K562 (cell line): ENCODE data around the gene PPHLN1. TPM values are rescaled to one million over a fixed set of nuclear protein-coding genes. Genes with fewer than 3 reads are reported as not detected.

ENCODE experiments used
- ADNP ChIP-seq: fragments of 200-800 bp; sonication (Bioruptor generic); IDR thresholded peaks from 2 replicates; pipeline ENCODE4 v1.6.1; 2016; ENCODE audit warnings: missing genetic modification characterization, missing compliant biosample characterization
- BCL6 ChIP-seq: fragments of 250-450 bp; sonication (Bioruptor Pico); IDR thresholded peaks from 2 replicates; pipeline ENCODE4 v1.4.0; 2020
- ELF2 ChIP-seq: fragments of 250-450 bp; sonication (Bioruptor Pico); IDR thresholded peaks from 2 replicates; pipeline ENCODE4 v1.5.0; 2021; ENCODE audit warnings: mild to moderate bottlenecking
- GTF2E2 ChIP-seq: fragments of 200-800 bp; sonication (Bioruptor generic); IDR thresholded peaks from 2 replicates; pipeline ENCODE4 v1.6.1; 2016; ENCODE audit warnings: missing genetic modification characterization, missing compliant biosample characterization
- MAFK ChIP-seq: IDR thresholded peaks from 2 replicates; pipeline ENCODE4 v1.6.1; 2011; ENCODE audit warnings: low read length, improper control_type of control experiment
- MXI1 ChIP-seq: IDR thresholded peaks from 2 replicates; pipeline ENCODE4 v1.6.1; 2011; ENCODE audit warnings: low read depth, mild to moderate bottlenecking, improper control_type of control experiment, low read length
- MYC ChIP-seq, 2 experiments: fragments of 250-450 bp in 1 of 2; sonication (Bioruptor Pico) in 1 of 2; IDR thresholded peaks; 2 replicates each; pipeline versions ENCODE4 v1.5.1 to v1.6.1; 2012 to 2021; ENCODE audit warnings: low read depth in 2 of 2, borderline replicate concordance in 1 of 2, improper control_type of control experiment in 1 of 2, low read length in 1 of 2, mild to moderate bottlenecking in 1 of 2, moderate library complexity in 1 of 2
- PHF20 ChIP-seq: fragments of 450-650 bp; IDR thresholded peaks from 2 replicates; pipeline ENCODE4 v1.6.1; 2018; ENCODE audit not compliant: partially characterized antibody
- SUPT5H ChIP-seq: fragments of 450-650 bp; IDR thresholded peaks from 2 replicates; pipeline ENCODE4 v1.6.1; 2016
- ZNF436 ChIP-seq: fragments of 250-450, 450-650 bp; sonication (Bioruptor Pico); formaldehyde crosslinking; IDR thresholded peaks from 2 replicates; pipeline ENCODE4 v1.7.0; 2020; ENCODE audit warnings: mild to moderate bottlenecking
- polyA plus RNA-seq, 8 experiments: library from polyadenylated mRNA; depleted of rRNA in 4 of 8; stranded (reverse) in 5 of 8; unstranded in 3 of 8; fragments of >200 nt; fragmentation: Nextera tagmentation in 2 of 8; fragmentation: Illumina TruSeq in 1 of 8; extraction: Ambion mirVana in 2 of 8; extraction: Trizol in 1 of 8; gene quantifications; 2 replicates each; pipeline versions ENCODE4 v1.2.1 to v1.2.3, GENCODE V29; 2011 to 2014; ENCODE audit warnings: inconsistent platforms in 1 of 8, missing spikeins in 1 of 8
- total RNA-seq, 7 experiments: library from RNA; depleted of rRNA in 6 of 7; stranded (reverse); fragments of >200 nt in 6 of 7; fragmentation: Illumina TruSeq in 2 of 7; extraction: Trizol in 2 of 7; gene quantifications; 2 replicates each; pipeline versions ENCODE4 v1.2.1 to v1.2.3, GENCODE V29; 2011 to 2021; ENCODE audit warnings: low replicate concordance in 1 of 7
- TF ChIP-seq, protein P1 (sequence below): fragments of 450-650 bp; IDR thresholded peaks from 2 replicates; pipeline ENCODE4 v1.6.1; 2016; ENCODE audit warnings: missing biosample characterization, missing genetic modification characterization
- TF ChIP-seq, protein P2 (sequence below), 2 experiments: fragments of 450-650 bp; IDR thresholded peaks; 2 replicates each; pipeline ENCODE4 v1.6.1; 2016; ENCODE audit warnings: mild to moderate bottlenecking in 2 of 2, borderline replicate concordance in 1 of 2, low read depth in 1 of 2, moderate library complexity in 1 of 2
- TF ChIP-seq, protein P3 (sequence below): fragments of 250-450 bp; sonication (Bioruptor Pico); IDR thresholded peaks from 2 replicates; pipeline ENCODE4 v1.5.0; 2021; ENCODE audit warnings: mild to moderate bottlenecking, moderate library complexity

The PPHLN1 gene
- total and polyA plus RNA-seq, 9 of the 15 experiments (the other 6 are each of a cell fraction or from before 2014, with no cell fraction given) = 66.3 to 112 (median 93.6) TPM

DNA sequence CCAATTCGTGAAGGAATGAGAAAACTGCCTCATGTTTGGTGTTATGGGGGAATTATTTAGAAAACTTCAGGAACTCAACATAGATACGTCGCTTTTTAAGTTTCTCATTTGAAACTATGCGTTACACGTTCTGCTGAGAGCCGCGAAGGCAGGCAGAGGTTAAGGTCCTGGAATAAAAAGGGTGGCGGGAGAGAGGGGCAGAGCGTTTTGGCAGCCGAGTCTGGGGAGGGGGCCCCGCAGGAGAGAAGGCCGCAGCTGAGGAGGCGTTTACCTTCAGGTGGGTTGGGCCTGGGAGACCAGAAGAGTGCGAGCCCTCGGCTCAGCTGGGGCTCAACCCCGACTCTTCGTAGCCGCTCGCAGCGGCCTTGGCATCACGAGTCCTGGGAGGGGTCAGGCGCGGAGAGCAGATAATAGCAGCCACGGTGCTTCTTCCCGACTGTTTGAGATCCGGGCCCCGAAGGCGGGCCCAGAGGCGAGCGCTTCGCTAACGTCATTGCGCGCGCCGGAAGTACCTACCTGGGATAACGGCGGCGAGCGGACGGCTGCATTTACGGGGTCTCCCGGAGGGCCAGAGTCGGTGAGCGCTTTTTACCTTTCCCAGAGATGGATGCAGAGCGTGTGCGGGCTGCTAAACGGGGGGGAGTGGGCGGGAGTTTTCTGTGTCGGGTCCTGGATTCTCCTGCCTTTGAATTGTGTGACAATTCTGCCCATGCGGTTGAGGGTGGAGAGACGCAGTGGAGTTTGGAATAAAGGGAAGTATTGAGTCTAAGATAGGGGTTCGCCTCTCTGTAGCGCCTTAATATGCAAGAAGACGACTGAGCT lies at the start of gene PPHLN1, which contains the start of gene ZCRB1 (continued):
- peak; percentile 21; the same call in 1 of the 2 replicates for TF ChIP-seq MXI1
- TF ChIP-seq ELF2 (CRISPR knock-in tag) = peak; percentile 96
- TF ChIP-seq, protein P1, sequence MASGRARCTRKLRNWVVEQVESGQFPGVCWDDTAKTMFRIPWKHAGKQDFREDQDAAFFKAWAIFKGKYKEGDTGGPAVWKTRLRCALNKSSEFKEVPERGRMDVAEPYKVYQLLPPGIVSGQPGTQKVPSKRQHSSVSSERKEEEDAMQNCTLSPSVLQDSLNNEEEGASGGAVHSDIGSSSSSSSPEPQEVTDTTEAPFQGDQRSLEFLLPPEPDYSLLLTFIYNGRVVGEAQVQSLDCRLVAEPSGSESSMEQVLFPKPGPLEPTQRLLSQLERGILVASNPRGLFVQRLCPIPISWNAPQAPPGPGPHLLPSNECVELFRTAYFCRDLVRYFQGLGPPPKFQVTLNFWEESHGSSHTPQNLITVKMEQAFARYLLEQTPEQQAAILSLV = no peak
- TF ChIP-seq GTF2E2 (tag) = peak; percentile 62; the same call in 1 of the 2 replicates
- TF ChIP-seq ADNP (tag) = no peak
- no peak for TF ChIP-seq BCL6 (CRISPR knock-in tag)
- TF ChIP-seq PHF20 = peak; percentile 95
- TF ChIP-seq ZNF436 (CRISPR knock-in tag) = no peak
- TF ChIP-seq SUPT5H = peak; percentile 88
- TF ChIP-seq, protein P2, sequence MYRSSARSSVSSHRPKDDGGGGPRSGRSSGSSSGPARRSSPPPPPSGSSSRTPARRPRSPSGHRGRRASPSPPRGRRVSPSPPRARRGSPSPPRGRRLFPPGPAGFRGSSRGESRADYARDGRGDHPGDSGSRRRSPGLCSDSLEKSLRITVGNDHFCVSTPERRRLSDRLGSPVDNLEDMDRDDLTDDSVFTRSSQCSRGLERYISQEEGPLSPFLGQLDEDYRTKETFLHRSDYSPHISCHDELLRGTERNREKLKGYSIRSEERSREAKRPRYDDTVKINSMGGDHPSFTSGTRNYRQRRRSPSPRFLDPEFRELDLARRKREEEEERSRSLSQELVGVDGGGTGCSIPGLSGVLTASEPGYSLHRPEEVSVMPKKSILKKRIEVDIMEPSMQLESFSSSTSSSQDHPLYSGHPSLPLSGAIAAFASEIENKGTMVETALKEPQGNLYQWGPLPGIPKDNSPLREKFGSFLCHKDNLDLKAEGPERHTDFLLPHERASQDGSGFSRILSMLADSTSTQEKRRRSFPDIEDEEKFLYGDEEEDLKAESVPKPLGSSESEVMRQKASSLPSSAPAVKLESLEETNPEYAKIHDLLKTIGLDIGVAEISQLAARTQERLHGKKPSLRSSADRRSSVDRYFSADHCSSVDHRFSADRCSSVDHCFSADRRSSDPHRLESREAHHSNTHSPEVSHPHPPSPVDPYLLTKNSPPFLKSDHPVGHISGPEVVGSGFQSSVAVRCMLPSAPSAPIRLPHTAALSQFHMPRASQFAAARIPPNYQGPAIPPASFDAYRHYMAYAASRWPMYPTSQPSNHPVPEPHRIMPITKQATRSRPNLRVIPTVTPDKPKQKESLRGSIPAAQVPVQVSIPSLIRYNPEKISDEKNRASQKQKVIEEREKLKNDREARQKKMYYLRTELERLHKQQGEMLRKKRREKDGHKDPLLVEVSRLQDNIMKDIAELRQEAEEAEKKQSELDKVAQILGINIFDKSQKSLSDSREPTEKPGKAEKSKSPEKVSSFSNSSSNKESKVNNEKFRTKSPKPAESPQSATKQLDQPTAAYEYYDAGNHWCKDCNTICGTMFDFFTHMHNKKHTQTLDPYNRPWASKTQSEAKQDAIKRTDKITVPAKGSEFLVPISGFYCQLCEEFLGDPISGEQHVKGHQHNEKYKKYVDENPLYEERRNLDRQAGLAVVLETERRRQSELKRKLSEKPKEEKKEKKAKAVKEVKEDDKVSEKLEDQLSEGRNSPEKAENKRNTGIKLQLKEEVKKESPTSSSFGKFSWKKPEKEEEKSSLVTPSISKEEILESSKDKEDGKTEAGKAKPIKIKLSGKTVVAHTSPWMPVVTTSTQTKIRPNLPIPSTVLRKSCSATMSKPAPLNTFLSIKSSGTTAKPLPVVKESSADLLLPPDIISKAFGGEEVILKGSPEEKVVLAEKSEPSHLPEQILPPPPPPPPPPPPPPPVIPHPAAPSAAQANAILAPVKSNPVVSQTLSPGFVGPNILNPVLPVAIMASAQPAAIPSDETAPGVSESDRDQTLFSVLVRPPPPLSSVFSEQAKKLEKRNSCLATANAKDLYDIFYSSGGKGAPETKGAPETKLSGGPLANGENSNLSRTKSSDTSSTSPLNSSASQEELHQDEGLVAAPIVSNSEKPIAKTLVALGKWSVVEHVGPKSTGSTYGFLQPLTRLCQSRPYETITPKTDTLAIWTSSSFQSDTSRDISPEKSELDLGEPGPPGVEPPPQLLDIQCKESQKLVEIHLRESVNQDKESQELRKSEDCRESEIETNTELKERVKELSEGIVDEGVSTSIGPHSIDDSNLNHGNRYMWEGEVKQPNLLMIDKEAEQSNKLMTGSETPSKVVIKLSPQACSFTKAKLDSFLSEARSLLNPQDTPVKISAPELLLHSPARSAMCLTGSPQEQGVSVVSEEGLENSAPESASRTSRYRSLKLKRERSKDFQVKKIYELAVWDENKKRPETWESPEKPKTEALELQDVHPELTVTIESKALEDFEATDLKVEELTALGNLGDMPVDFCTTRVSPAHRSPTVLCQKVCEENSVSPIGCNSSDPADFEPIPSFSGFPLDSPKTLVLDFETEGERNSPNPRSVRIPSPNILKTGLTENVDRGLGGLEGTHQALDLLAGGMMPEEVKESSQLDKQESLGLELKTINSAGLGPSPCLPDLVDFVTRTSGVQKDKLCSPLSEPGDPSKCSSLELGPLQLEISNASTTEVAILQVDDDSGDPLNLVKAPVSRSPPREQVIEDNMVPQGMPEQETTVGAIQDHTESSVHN (IDR thresholded peaks at IDR 0.05; ENCODE audit: borderline replicate concordance in 1 of 2, low read depth in 1 of 2) = no peak
- peak; percentile 67 for TF ChIP-seq MYC (IDR thresholded peaks at IDR 0.05; ENCODE audit: low read depth, low read length)
- no peak for TF ChIP-seq MYC (CRISPR knock-in tag; IDR thresholded peaks at IDR 0.05; ENCODE audit: borderline replicate concordance, low read depth)
- TF ChIP-seq, protein P3, sequence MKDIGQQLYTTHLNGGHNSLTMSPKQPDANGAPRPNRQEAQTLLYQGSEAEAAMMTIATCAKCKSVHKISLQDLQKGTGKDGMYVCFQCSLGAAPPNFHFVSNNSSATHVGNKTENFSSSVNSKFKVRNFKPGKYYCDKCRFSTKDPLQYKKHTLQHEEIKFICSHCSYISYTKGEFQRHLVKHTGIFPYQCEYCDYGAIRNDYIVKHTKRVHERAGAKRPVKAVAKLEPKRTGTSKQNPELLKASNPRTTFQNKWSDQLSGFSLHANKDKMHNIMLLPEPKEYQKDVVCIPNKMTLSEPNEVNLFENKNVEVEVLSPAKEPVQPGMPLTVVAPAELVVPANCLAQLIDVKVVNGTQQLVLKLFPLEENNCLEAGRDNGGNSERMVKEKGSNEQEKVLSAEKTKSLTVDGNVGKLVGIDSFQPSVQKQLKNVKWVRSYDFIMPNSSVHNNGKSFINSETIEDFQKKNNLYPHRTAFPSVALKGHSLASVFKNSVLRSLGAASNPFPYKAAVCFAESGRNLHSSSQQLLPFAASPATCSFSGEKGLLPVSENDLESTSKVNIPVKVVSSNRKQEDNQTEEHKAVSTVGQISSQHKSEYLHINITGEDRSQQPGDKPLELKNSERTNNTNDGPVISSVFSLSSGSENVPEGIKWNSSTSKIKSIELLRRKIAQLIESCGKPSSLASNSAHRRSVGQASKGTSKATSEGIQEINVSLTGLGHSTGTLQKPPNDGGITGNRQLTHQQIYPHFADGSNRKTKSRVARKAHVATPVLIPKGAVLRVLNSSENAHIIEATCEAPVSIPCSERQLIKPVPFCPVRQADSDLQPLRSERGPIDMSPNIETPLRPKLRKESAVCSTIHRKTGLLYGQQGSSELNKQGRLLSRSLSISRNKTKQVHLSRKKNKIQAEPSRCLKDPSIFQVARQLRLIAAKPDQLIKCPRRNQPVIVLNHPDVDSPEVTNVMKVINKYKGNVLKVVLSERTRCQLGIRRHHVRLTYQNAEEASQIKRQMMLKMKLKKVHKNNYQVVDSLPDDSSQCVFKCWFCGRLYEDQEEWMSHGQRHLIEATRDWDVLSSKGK (CRISPR knock-in tag) = no peak
- TF ChIP-seq MAFK = no peak
